Right lobe of liver (tissue), 4 donors: Measurements from ENCODE around the gene NUP214.

Experiments used
- POLR2A ChIP-seq: fragments of 450-650 bp; IDR thresholded peaks from one replicate; pipeline ENCODE4 v1.6.1; 2017; ENCODE audit warnings: antibody characterized with exemption, mild to moderate bottlenecking
- TF ChIP-seq, protein P1 (sequence below), 4 donors: fragments of 200-600 bp in 3 of 4; fragments of 450-650 bp in 1 of 4; IDR thresholded peaks; one replicate each; pipeline versions ENCODE4 v1.5.1 to v1.8.0; 2016 to 2022; ENCODE audit warnings: antibody characterized with exemption in 4 of 4, mild to moderate bottlenecking in 2 of 4
- donor health status: DM: no; HTN: no; CAD: no.
- donor health status: DM: no; HTN: no; CAD: no.
- donor health status: DM: no; HTN: yes; CAD: no.

DNA sequence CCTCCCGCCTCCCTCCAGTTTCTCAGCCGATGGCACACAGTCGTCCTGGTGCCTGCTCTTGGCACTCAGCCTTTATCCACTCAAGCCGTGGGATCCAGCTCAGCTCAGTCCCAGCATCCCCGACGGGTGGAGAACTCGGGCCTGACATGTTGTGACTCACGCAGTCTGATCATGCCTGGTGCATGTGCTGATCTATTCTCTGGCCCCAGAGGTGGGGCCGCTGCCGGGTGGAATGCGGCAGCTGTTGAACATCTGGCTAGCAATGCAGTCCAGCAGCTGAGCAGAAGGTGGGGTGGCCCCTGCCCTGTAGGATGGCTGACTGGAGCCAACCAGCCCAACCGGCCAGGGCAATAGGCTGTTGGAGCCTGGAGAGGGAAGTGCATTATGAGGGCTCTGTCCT, 30.8 kb upstream of the NUP214 start:
- TF ChIP-seq POLR2A: no peak
- TF ChIP-seq, protein P1, sequence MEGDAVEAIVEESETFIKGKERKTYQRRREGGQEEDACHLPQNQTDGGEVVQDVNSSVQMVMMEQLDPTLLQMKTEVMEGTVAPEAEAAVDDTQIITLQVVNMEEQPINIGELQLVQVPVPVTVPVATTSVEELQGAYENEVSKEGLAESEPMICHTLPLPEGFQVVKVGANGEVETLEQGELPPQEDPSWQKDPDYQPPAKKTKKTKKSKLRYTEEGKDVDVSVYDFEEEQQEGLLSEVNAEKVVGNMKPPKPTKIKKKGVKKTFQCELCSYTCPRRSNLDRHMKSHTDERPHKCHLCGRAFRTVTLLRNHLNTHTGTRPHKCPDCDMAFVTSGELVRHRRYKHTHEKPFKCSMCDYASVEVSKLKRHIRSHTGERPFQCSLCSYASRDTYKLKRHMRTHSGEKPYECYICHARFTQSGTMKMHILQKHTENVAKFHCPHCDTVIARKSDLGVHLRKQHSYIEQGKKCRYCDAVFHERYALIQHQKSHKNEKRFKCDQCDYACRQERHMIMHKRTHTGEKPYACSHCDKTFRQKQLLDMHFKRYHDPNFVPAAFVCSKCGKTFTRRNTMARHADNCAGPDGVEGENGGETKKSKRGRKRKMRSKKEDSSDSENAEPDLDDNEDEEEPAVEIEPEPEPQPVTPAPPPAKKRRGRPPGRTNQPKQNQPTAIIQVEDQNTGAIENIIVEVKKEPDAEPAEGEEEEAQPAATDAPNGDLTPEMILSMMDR (IDR thresholded peaks at IDR 0.05): no peak
